GM08714 (cell line): ENCODE data around the gene RUNDC3A.
A peak's percentile ranks its signal among the peaks of the same experiment; 100 is the strongest.

Source experiments
- H3K4me3 ChIP-seq: fragments of 200-500 bp; sonication (Bioruptor generic); 2 replicates; pipeline ENCODE4 v1.5.1; 2014; ENCODE audit warnings: mild to moderate bottlenecking, low read length, inconsistent platforms
- ZNF274 ChIP-seq: IDR thresholded peaks from 2 replicates; pipeline ENCODE4 v1.6.1; 2012; ENCODE audit warnings: mild to moderate bottlenecking, low read depth, low read length

RUNDC3A gene

DNA sequence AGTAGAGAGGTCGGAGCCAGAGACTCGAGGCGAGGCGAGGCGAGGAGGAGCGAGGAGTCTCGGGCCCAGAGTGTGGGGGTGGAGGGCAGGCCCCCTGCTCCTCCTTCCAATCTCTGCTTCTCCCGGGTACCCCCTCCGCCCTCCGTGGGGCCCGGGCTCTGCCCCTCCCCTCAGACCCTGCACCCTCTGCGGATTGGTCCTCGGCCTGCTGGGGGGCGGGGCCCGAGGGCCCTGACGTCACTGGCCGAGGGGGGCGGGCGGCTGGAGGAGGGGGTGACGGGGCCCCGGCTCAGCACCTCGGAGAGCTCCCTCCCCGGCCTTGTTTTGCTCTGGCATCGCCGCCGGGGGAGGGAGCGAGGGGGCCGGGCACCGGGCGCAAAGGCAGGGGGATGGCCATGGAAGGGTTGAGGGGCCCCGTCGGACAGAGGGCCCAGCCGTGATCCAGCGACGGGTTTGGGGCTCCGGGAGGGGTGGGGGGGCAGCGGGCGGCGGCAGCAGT is at the start of gene RUNDC3A:
RUNDC3A (plus strand) TSS at position 282 of the 499 bp plus-strand sequence. CDS start 232 bp downstream, outside the sequence.
- no peak for TF ChIP-seq ZNF274
- peak within 1 kb of the TSS; percentile 14; the same call in 1 of the 2 replicates for H3K4me3 ChIP-seq

DNA sequence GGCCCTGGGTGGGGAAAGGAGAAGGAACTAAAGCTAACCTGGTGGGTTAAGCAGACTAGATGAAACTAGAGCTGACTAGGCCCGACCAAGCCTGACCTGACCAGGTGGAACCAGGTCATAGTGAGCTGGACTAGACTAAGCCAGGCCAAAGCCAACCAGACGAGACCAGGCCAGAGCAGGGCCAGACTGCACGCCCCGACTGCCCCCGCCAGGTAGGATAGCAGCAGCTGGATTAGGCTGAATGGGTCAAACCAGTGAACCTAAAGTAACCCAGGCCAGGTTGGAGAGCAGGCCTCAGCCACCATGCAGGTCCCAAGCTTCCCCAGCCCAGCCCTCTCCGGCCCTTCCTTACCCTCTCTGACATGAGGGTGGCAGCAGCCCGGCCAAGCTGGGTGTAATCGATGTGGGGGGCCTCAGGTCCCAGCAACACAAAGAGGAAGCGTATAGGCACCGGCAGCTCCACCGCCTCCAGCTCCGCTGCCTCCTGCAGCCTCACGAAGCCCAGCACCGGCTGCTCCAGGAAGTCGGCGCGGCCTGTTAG is 49.5 kb upstream of the RUNDC3A start:
- TF ChIP-seq ZNF274, result no peak
- no peak overlapping the region for H3K4me3 ChIP-seq

DNA sequence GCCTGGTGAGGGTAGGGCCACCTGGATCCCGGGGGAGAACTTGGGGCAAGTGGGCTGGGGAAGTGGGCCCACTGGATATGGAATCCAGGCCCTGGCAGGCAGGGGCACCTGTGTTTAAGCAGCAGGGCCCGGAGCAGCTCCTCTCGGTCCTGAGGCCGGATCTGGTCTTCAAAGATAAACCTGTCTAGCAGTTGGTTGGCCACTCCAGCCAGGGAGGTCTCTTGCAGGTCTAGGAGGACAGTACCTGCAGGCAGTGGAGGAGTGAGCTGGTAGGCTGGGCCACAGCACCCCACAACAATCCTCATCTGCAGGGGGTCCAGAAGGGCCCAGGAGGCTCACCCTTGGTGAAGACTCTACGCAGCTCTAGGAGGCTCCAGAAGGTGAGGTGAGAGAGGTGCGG is 48.1 kb upstream of the RUNDC3A start:
- no peak for TF ChIP-seq ZNF274
- H3K4me3 ChIP-seq, result no peak overlapping the region

DNA sequence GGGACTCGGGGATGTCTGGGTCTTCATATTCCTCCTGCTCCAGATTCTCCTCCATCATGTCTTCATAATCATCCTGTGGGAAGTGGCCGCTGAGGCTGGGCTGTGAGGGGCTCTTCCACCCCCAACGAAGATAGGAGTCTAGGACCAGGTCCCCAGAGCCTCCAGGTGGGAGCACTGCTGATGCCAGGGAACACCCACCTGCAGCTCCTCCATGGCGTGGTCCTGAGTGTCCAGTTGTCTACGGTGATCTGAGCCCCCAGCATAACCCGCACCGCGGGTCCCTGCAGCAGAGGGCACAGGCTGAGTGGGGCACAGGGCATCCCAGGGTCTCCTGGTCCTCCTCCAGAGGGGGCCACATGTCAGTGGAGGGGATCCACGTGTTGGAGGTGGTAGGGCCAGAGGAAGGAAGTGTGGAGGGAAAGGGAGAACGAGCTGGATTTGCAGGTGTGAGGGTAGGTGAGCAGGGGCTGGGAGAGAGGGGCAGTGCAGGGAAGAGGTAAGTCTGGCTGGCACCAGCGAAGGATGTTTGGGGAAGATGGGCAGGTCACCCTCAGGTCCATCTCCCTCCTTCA is 45.7 kb upstream of the RUNDC3A start:
- no peak overlapping the region for H3K4me3 ChIP-seq
- TF ChIP-seq ZNF274, result no peak

DNA sequence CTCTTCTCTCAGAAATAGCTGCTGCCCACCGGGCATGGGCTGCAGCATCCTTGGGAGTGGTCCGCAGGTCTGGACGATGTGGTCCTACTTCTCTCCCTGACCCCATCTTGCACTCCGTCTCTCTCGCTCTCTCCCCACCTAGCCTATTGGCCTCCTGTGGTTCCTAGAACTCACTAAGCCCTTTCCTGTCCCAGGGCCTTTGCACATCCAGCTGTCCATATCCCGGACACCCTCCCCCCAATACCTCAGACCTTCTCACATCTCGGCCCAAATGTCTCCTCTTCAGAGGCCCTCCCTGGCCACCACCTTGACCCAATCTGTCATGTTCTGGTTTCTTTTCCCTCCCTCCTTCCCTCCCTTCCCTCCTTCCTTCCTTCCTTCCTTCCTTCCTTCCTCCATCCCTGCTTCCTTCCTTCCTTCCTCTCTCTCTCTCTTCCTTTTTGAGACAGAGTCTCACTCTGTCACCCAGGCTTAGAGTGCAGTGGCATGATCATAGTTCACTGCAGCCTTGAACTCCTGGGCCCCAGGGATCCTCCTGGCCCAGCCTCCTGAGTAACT is 45.0 kb upstream of the RUNDC3A start:
- no peak overlapping the region for H3K4me3 ChIP-seq
- TF ChIP-seq ZNF274, result no peak

DNA sequence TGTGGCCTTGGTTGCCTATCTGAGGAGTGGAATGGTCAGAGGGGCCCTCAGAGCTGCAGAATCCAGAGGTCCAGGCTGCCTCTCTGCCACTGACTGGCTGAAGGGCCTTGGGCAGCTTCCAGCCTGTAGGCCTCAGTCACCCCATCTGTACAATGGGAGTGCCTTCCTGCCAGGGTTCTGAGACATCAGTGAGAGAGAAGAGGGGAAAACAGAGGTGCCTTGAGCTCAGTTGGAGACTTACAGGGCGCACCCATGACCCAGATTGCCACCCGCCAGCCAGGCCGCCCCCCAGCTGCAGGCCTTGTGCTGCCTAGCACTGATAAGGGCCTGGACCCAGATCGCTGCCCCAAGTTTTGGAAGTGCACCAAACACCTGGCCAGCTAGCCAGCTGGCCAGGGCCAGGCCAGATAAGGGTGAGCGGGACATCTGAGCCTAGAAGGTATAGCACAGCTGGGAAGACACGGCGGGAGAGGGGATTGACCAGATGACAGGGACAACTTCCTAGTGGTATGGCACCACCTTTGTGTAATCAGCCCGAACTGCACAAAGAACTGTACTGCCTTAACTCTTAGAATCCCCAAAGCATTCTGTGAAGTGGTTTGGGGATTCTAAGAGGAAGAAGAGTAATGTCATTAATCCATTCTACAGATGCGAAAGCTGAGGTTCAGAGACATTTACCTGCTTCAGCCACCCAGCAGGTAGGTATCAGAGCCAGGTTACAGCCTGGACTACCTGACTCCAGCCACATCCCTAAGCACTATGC is 41.8 kb upstream of the RUNDC3A start:
- no peak overlapping the region for H3K4me3 ChIP-seq
- TF ChIP-seq ZNF274, result no peak

DNA sequence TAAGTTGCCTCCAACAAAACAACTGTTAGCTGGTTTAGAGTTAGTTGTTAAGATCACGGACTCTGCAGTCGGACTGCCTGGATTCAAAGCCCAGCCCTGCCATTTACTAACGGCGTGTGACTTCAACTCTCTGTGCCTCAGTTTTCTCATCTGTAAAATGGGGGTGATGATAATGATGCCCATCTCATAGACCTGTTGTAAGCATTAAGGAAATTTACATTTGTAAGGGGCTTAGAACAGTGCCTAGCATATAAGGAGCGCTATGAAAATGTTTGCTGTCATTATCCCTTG is 41.3 kb upstream of the RUNDC3A start:
- H3K4me3 ChIP-seq, result no peak overlapping the region
- TF ChIP-seq ZNF274, result no peak

DNA sequence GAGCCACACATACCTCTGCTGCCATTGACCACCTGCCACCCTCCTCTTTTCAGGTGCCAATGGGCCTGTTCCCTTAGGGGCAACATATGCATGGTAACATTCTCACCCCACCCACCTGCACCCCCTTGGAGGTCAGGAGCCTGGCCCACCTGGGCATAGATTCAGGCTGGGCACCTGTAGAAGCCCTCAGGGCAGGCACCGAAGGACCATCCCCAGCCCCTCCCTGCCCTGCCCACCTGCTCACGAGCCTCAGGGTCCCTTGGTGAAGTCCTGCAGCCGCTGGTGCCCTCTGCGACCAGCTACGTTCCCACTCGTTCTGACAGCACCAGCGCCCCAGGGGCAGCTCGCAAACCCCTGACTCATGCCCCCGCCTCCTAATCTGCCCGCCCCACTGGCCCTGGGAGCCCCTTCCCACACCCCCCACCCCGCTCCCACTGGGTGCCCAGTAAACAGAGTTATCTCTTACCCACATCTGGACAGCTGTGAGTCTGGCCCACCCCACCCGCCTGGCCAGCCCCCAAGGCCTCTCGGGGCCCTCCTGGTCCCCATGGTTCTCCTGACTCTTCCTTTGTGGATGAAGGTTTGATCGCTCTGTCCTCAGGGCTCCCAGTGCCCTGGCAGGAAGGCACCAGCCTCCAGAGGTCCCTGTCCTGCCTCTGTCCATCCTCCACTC is 40.4 kb upstream of the RUNDC3A start, which contains the start of gene SLC4A1:
SLC4A1 (minus strand) TSS at position 318 of the 673 bp plus-strand sequence. CDS start 5,269 bp downstream, outside the sequence.
- no peak within 1 kb of the TSS for H3K4me3 ChIP-seq
- TF ChIP-seq ZNF274, result no peak

DNA sequence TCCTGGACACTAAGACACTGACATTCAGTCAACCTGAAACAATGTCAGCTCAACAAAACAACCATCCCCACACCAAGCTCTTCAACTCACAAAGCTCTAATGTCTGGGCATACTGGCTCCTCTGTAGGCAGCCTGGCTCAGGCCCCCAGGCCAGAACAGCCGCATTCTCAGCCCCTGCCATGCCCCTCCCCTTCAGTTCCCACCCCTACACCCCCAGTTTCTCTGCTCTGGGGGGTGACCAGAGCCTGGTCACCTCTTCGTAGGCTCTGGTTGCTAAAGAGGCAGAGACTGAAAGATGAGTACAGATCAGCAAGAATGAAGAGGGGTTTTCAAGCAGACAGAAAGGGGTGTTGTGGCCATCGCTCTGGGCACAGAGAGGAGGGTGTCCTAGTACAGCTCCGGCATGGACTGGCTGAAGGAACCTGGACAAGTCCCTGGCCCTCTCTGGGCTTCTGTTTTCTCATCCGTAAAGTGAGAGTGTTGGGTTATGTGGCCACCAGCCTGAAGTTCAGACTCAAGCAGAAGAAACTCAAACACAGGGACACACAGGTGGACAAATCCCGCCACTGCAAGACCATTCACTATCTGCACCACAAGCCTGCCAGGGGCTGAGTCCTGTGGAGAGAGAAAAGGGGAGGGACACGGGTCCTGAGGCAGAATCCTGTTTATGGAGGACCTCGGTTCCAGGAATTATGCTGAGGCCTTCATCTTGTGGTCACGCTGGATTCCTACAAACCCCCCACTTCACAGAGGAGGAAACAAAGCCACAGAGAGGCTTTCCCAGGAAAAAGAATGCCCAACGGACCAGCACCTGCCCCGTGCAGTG is 39.5 kb upstream of the RUNDC3A start:
- H3K4me3 ChIP-seq, result no peak overlapping the region
- no peak for TF ChIP-seq ZNF274

DNA sequence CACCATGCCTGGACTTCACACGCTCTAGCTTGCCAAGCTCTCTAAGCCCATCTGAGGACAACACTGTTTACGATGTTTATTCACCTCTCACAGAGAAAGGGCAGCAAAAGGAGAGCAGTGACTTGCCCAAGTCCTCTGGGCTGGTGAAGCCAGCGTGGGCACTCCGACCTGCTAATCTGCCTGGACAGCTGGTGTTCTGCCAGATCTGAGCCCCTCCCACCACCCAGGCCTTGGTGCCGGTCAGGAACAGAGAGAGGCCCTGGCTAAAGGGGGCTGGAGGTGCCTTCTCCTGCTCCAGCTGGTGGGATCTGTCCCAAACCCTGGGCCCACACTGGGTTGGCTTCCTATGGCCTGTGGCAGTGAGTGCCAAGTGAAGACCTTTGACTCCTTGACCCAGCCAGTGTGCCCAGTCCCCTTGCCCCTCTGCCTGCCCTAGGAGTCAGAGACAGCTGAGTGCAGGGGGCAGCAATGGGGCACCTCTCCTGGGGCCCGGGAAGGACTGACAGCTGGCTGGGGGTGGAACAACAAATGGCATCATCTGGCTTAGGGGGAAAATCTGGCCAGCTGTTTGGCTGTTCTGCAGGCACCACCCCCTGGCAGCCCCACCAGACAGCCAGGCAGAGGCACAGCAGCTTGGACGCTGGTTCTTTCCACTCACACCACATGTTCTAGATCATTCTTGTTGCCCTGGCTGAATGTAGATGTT is 38.7 kb upstream of the RUNDC3A start:
- TF ChIP-seq ZNF274, result no peak
- no peak overlapping the region for H3K4me3 ChIP-seq

DNA sequence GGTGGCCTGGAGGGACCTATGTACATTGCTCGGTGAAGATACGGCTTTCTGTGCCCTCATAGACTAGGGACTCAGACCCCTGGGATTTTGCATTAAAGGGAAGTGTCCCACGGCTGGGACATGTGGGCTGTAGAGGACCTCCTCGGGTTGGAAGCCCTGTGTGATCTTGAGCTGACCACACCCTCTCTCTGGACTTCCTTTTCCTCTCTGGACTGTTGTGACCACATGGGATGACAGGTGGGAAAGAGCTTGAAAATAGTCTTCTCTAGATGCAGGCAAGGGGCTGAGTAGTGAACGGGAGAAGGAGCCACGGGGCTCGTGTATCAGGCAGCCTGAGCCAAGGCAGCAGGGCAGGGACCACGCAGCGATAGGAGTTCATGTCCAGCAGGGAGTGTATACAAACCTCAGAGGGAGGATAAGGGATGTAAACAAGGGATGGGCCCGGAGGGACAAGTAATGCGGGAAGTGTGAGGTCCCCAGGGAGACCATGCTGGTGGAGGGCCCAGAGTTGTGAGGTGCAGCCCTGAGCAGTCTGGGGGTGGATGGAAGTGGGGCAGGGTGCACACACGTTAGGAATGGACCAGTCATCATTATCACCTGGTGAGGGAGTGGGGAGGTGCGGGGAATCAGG is 36.0 kb upstream of the RUNDC3A start:
- TF ChIP-seq ZNF274, result no peak
- H3K4me3 ChIP-seq, result no peak overlapping the region

DNA sequence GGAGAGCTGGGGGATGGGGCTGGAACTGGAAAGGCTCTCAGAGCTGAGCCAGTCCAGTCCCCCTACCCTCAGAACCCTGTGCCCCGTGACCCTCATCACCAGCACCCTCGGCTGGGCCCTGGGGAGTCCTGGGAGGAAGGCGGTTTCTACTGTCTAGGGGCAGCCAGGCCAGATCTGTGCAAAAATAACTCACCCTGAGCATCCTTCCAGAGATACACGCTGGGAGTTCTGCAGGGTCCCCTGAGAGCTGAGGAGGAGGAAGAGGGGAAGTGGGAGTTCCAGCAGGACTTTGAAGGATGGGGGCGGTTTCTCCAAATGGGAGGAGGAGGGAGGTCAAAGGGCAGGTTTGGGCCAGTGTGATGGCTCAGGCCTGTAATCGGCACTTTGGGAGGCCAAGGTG is 35.4 kb upstream of the RUNDC3A start:
- no peak for TF ChIP-seq ZNF274
- H3K4me3 ChIP-seq, result no peak overlapping the region

DNA sequence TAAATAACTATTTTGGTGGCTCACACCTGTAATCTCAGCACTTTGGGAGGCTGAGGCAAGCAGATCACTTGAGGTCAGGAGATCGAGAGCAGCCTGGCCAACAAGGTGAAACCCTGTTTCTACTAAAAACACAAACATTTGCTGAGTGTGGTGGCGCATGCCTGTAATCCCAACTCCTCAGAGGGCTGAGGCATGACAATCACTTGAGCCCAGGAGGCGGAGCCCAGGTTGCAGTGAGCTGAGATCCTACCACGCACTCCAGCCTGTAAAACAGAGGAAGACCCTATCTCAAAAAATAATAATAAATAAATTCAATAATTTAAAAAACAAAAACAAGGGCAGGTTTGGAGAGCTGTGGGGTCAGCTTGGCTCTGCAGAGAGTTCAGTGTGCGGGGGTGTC is 34.8 kb upstream of the RUNDC3A start:
- TF ChIP-seq ZNF274, result no peak
- H3K4me3 ChIP-seq, result no peak overlapping the region

DNA sequence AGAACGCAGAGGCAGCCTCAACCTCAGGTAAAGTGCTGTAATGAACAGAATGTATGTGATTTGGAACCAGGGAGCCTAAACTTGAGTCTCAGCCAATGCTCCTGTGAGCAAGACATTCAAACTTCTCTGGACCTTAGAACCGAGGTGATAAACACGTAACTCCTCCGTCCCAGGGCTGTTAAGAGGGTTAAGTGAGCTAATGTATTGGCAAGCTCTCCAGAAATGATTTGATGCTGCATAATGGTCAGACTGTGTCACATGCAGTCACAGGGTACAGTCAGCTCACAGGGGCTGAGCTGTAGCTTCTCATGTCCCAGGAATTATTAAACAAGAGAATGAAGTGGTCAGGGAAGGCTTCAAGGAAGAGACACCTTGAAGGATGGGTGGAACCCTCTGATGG is 30.4 kb upstream of the RUNDC3A start:
- TF ChIP-seq ZNF274, result no peak
- no peak overlapping the region for H3K4me3 ChIP-seq
